ENCODE results near the gene SHROOM2. TPM values are rescaled to one million over a fixed set of nuclear protein-coding genes. Genes with fewer than 3 reads are reported as not detected.

SHROOM2 gene
- total RNA-seq, 1 donor from 2014 or later = 8.2 TPM

GRCh38 chrX:9880237-9880636 is 94.0 kb downstream of the SHROOM2 start:
- Mint-ChIP-seq H3K4me3 (ENCODE audit: unreplicated experiment) (no peak overlapping the region), H3K27me3 (ENCODE audit: unreplicated experiment) (no peaks in the 10 kb centered on the region), H3K36me3 (ENCODE audit: unreplicated experiment) (no peaks in the 10 kb centered on the region), H3K4me1 (ENCODE audit: unreplicated experiment) (peaks cover 30% of the 10 kb centered on the region), H3K27ac (ENCODE audit: unreplicated experiment) (no peak overlapping the region), H3K9me3 (ENCODE audit: unreplicated experiment) (peaks cover 8% of the 10 kb centered on the region)
- no peak for TF ChIP-seq CTCF (IDR thresholded peaks at IDR 0.05)
- DNase-seq (ENCODE audit: extremely low spot score, unreplicated experiment) = no peak

- no peak overlapping the region for H3K4me3 Mint-ChIP-seq (ENCODE audit: unreplicated experiment)
- H3K36me3 Mint-ChIP-seq (ENCODE audit: unreplicated experiment) = no peaks in the 10 kb centered on the region
- DNase-seq (ENCODE audit: extremely low spot score, unreplicated experiment) = no peak
- H3K27me3 Mint-ChIP-seq (ENCODE audit: unreplicated experiment) = no peaks in the 10 kb centered on the region
- no peak overlapping the region for H3K27ac Mint-ChIP-seq (ENCODE audit: unreplicated experiment)
- peaks cover 3% of the 10 kb centered on the region for H3K9me3 Mint-ChIP-seq (ENCODE audit: unreplicated experiment)
- peaks cover 35% of the 10 kb centered on the region for H3K4me1 Mint-ChIP-seq (ENCODE audit: unreplicated experiment)
- no peak for TF ChIP-seq CTCF (IDR thresholded peaks at IDR 0.05)
Measured at GRCh38 chrX:9880870-9881269, 94.6 kb downstream of the SHROOM2 start.

- peaks cover 29% of the 10 kb centered on the region for H3K4me1 Mint-ChIP-seq (ENCODE audit: unreplicated experiment)
- H3K4me3 Mint-ChIP-seq (ENCODE audit: unreplicated experiment) = no peak overlapping the region
- no peak overlapping the region for H3K27ac Mint-ChIP-seq (ENCODE audit: unreplicated experiment)
- H3K9me3 Mint-ChIP-seq (ENCODE audit: unreplicated experiment) = peaks cover 3% of the 10 kb centered on the region
- TF ChIP-seq CTCF (IDR thresholded peaks at IDR 0.05) = peak; percentile 21
- DNase-seq (ENCODE audit: extremely low spot score, unreplicated experiment) = no peak
- no peaks in the 10 kb centered on the region for H3K36me3 Mint-ChIP-seq (ENCODE audit: unreplicated experiment)
- H3K27me3 Mint-ChIP-seq (ENCODE audit: unreplicated experiment) = no peaks in the 10 kb centered on the region
Measured at GRCh38 chrX:9882669-9883446, 96.6 kb downstream of the SHROOM2 start.

GRCh38 chrX:9884031-9884779 is 98.0 kb downstream of the SHROOM2 start:
- Mint-ChIP-seq H3K27ac (ENCODE audit: unreplicated experiment) (peak overlapping the region; percentile 73), H3K27me3 (ENCODE audit: unreplicated experiment) (no peaks in the 10 kb centered on the region), H3K4me3 (ENCODE audit: unreplicated experiment) (no peak overlapping the region), H3K4me1 (ENCODE audit: unreplicated experiment) (peaks cover 27% of the 10 kb centered on the region), H3K36me3 (ENCODE audit: unreplicated experiment) (no peaks in the 10 kb centered on the region), H3K9me3 (ENCODE audit: unreplicated experiment) (peaks cover 4% of the 10 kb centered on the region)
- DNase-seq (ENCODE audit: extremely low spot score, unreplicated experiment) = no peak
- TF ChIP-seq CTCF (IDR thresholded peaks at IDR 0.05) = no peak

- H3K27ac Mint-ChIP-seq (ENCODE audit: unreplicated experiment) = no peak overlapping the region
Measured at GRCh38 chrX:9885150-9885549, 98.9 kb downstream of the SHROOM2 start.

More at GRCh38 chrX:9885150-9885549, 98.9 kb downstream of the SHROOM2 start:
- no peak overlapping the region for H3K4me3 Mint-ChIP-seq (ENCODE audit: unreplicated experiment)
- peaks cover 27% of the 10 kb centered on the region for H3K4me1 Mint-ChIP-seq (ENCODE audit: unreplicated experiment)
- no peak for DNase-seq (ENCODE audit: extremely low spot score, unreplicated experiment)
- no peaks in the 10 kb centered on the region for H3K36me3 Mint-ChIP-seq (ENCODE audit: unreplicated experiment)
- peak; percentile 62 for TF ChIP-seq CTCF (IDR thresholded peaks at IDR 0.05)
- peaks cover 4% of the 10 kb centered on the region for H3K9me3 Mint-ChIP-seq (ENCODE audit: unreplicated experiment)
- no peaks in the 10 kb centered on the region for H3K27me3 Mint-ChIP-seq (ENCODE audit: unreplicated experiment)

Measured in osteocyte (in vitro differentiated cells).